HepG2 (cell line): Measurements from ENCODE around the gene MAP3K4.

Source experiments
- ARHGAP35 ChIP-seq: sonication (generic); formaldehyde crosslinking; IDR thresholded peaks from 2 replicates; pipeline ENCODE4 v1.9.0; 2022; ENCODE audit warnings: mild to moderate bottlenecking, inconsistent platforms, moderate library complexity, missing genetic modification reagents, borderline replicate concordance
- HDAC1 ChIP-seq: sonication (generic); formaldehyde crosslinking; IDR thresholded peaks from 2 replicates; pipeline ENCODE4 v1.5.1; 2020; ENCODE audit warnings: mild to moderate bottlenecking, missing genetic modification reagents
- NFATC3 ChIP-seq: sonication (generic); formaldehyde crosslinking; IDR thresholded peaks from 2 replicates; pipeline ENCODE4 v1.5.1; 2020; ENCODE audit warnings: mild to moderate bottlenecking, missing genetic modification reagents
- POLR2A ChIP-seq, 2 experiments: IDR thresholded peaks; 2 replicates each; pipeline ENCODE4 v1.6.1; 2011; ENCODE audit warnings: low read depth in 2 of 2, low read length in 2 of 2, mild to moderate bottlenecking in 1 of 2, moderate library complexity in 1 of 2; ENCODE audit not compliant: insufficient read depth in 1 of 2
- SMARCE1 ChIP-seq: fragments of 450-650 bp; IDR thresholded peaks from 2 replicates; pipeline ENCODE4 v1.6.1; 2017; ENCODE audit warnings: borderline replicate concordance
- SMC3 ChIP-seq: IDR thresholded peaks from 2 replicates; pipeline ENCODE4 v1.6.1; 2011; ENCODE audit warnings: low read length, improper control_type of control experiment
- ZNF263 ChIP-seq: sonication (generic); formaldehyde crosslinking; IDR thresholded peaks from 2 replicates; pipeline ENCODE4 v1.4.0; 2020; ENCODE audit warnings: missing genetic modification reagents
- ZNF768 ChIP-seq: sonication (generic); formaldehyde crosslinking; IDR thresholded peaks from 2 replicates; pipeline ENCODE4 v1.4.0; 2020; ENCODE audit warnings: missing genetic modification reagents
- ZSCAN20 ChIP-seq: sonication (generic); formaldehyde crosslinking; IDR thresholded peaks from 2 replicates; pipeline ENCODE4 v1.4.0; 2020; ENCODE audit warnings: missing genetic modification reagents, mild to moderate bottlenecking, borderline replicate concordance

DNA sequence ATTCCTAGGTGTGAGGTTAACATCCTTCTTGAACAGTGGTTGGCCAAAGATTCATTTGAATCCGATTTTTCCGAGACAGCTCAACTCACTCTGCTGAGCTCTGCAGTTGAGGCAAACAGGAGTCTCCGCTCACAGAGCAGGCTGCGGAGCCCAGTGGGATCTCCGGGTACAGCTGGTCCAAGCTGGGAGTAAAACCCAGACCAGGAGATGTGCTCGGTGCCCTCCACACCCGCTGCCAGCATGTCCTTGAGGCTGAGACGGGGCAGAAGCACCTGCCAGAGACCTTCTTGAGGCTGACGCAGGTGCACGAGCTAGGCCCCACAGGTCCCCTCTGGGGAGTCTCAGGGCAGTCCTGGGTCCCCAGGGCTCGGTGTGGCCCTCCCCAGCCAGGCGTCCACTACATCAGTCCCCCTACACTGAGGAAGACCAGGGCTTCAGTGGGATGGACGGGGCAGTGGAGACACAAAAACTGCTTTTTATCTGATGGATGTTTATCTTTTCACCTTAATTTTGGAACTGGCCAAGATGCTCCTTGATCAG is 163.3 kb downstream of the MAP3K4 start:
- TF ChIP-seq ZNF263 (CRISPR knock-in tag) (no peak), ZNF768 (no peak), NFATC3 (no peak), ARHGAP35 (CRISPR knock-in tag) (no peak), SMARCE1 (no peak), ZSCAN20 (no peak), HDAC1 (CRISPR knock-in tag) (no peak), SMC3 (no peak), POLR2A (IDR thresholded peaks at IDR 0.05; ENCODE audit: insufficient read depth in 1 of 2, low read depth in 2 of 2, low read length in 2 of 2) (no peak)
